H9 (cell line): ENCODE data around the gene PLEKHO1. TPM values are rescaled to one million over a fixed set of nuclear protein-coding genes. Genes with fewer than 3 reads are reported as not detected.

ENCODE experiments used
- DNase-seq: peaks from one replicate; pipeline ENCODE4 v3.0.0-alpha.2; 2017
- H2AFZ ChIP-seq: one replicate; pipeline ENCODE4 v1.6.1; 2013; ENCODE audit warnings: mild to moderate bottlenecking, low read length, control low read depth, moderate library complexity
- H2AK5ac ChIP-seq: 2 replicates; pipeline ENCODE4 v1.6.1; 2013; ENCODE audit warnings: low read length, control low read depth, mixed read lengths; ENCODE audit not compliant: insufficient read length
- H2BK120ac ChIP-seq: one replicate; pipeline ENCODE4 v1.6.1; 2013; ENCODE audit warnings: low read depth, mild to moderate bottlenecking, low read length, control low read depth, inconsistent platforms; ENCODE audit not compliant: poor library complexity, severe bottlenecking
- H2BK12ac ChIP-seq: 2 replicates; pipeline ENCODE4 v1.6.1; 2013; ENCODE audit warnings: low read length, control low read depth, mixed read lengths, low read depth; ENCODE audit not compliant: insufficient read length
- H2BK15ac ChIP-seq: 2 replicates; pipeline ENCODE4 v1.6.1; 2013; ENCODE audit warnings: low read depth, low read length, control low read depth
- H2BK20ac ChIP-seq: one replicate; pipeline ENCODE4 v1.6.1; 2013; ENCODE audit warnings: low read depth, mild to moderate bottlenecking, low read length, control low read depth, inconsistent platforms; ENCODE audit not compliant: poor library complexity, severe bottlenecking
- H2BK5ac ChIP-seq: 2 replicates; pipeline ENCODE4 v1.6.1; 2013; ENCODE audit warnings: low read length, control low read depth, mixed read lengths; ENCODE audit not compliant: insufficient read length
- H3K14ac ChIP-seq: 2 replicates; pipeline ENCODE4 v1.6.1; 2013; ENCODE audit warnings: low read length, control low read depth; ENCODE audit not compliant: insufficient read depth
- H3K18ac ChIP-seq: 2 replicates; pipeline ENCODE4 v1.6.1; 2013; ENCODE audit warnings: low read depth, mild to moderate bottlenecking, mixed read lengths, low read length, control low read depth; ENCODE audit not compliant: insufficient read length
- H3K23ac ChIP-seq: 2 replicates; pipeline ENCODE4 v1.6.1; 2013; ENCODE audit warnings: low read length, control low read depth, mixed read lengths, low read depth; ENCODE audit not compliant: insufficient read length
- H3K23me2 ChIP-seq: 2 replicates; pipeline ENCODE4 v1.6.1; 2013; ENCODE audit warnings: low read depth, mild to moderate bottlenecking, mixed read lengths, low read length, control low read depth; ENCODE audit not compliant: insufficient read length, poor library complexity, severe bottlenecking
- H3K27ac ChIP-seq: 2 replicates; pipeline ENCODE4 v1.5.1; 2013; ENCODE audit warnings: low read length, control low read depth, mixed read lengths, low read depth; ENCODE audit not compliant: insufficient read length
- H3K27me3 ChIP-seq: 2 replicates; pipeline ENCODE4 v1.6.1; 2013; ENCODE audit warnings: low read length, control low read depth, inconsistent platforms; ENCODE audit not compliant: insufficient read depth
- H3K4ac ChIP-seq: 2 replicates; pipeline ENCODE4 v1.6.1; 2013; ENCODE audit warnings: low read depth, mild to moderate bottlenecking, control low read depth, inconsistent platforms, low read length, moderate library complexity
- H3K4me1 ChIP-seq: 2 replicates; pipeline ENCODE4 v1.6.1; 2013; ENCODE audit warnings: low read length, control low read depth, inconsistent platforms; ENCODE audit not compliant: insufficient read depth
- H3K4me2 ChIP-seq: 2 replicates; pipeline ENCODE4 v1.6.1; 2013; ENCODE audit warnings: low read length, control low read depth, mixed read lengths; ENCODE audit not compliant: insufficient read length, insufficient read depth
- H3K56ac ChIP-seq: 2 replicates; pipeline ENCODE4 v1.6.1; 2013; ENCODE audit warnings: low read depth, mild to moderate bottlenecking, mixed read lengths, low read length, control low read depth; ENCODE audit not compliant: insufficient read length
- H3K79me1 ChIP-seq: 2 replicates; pipeline ENCODE4 v1.6.1; 2013; ENCODE audit warnings: low read depth, mild to moderate bottlenecking, moderate library complexity, low read length, control low read depth, inconsistent platforms; ENCODE audit not compliant: insufficient read depth, poor library complexity, severe bottlenecking
- H3K79me2 ChIP-seq: 2 replicates; pipeline ENCODE4 v1.6.1; 2013; ENCODE audit warnings: low read length, control low read depth, inconsistent platforms; ENCODE audit not compliant: insufficient read depth
- H3K9ac ChIP-seq: 2 replicates; pipeline ENCODE4 v1.6.1; 2013; ENCODE audit warnings: low read length, control low read depth, mixed read lengths; ENCODE audit not compliant: insufficient read length; ENCODE audit errors: extremely low read depth
- H3K9me3 ChIP-seq: one replicate; pipeline ENCODE4 v1.6.1; 2013; ENCODE audit warnings: low read depth, low read length, inconsistent platforms; ENCODE audit not compliant: control insufficient read depth
- H3T11ph ChIP-seq: one replicate; pipeline ENCODE4 v1.6.1; 2013; ENCODE audit warnings: mild to moderate bottlenecking, low read length, control low read depth, inconsistent platforms
- H4K20me1 ChIP-seq: one replicate; pipeline ENCODE4 v1.6.1; 2013; ENCODE audit not compliant: control insufficient read depth, insufficient read length, insufficient read depth
- H4K5ac ChIP-seq: 2 replicates; pipeline ENCODE4 v1.6.1; 2013; ENCODE audit warnings: low read depth, mild to moderate bottlenecking, mixed read lengths, low read length, control low read depth; ENCODE audit not compliant: insufficient read length
- H4K8ac ChIP-seq: replicated peaks from 2 replicates; pipeline ENCODE4 v1.6.1; 2013; ENCODE audit warnings: low read length, control low read depth, mixed read lengths, low read depth; ENCODE audit not compliant: insufficient read length
- H4K91ac ChIP-seq: 2 replicates; pipeline ENCODE4 v1.6.1; 2013; ENCODE audit warnings: low read depth, mild to moderate bottlenecking, moderate library complexity, mixed read lengths, low read length, control low read depth; ENCODE audit not compliant: insufficient read length
- H3K27ac Mint-ChIP-seq, 3 experiments: 2 replicates in 2 of 3; 3 replicates in 1 of 3; pipeline ENCODE4 v1.8.0; 2020 to 2021; ENCODE audit warnings: mixed read lengths in 3 of 3, mild to moderate bottlenecking in 1 of 3, moderate library complexity in 1 of 3
- H3K27me3 Mint-ChIP-seq: 2 replicates; pipeline ENCODE4 v1.8.0; 2021; ENCODE audit warnings: low read depth, mild to moderate bottlenecking, moderate library complexity, mixed read lengths
- H3K36me3 Mint-ChIP-seq, 3 experiments: 2 replicates in 2 of 3; 3 replicates in 1 of 3; pipeline ENCODE4 v1.8.0; 2020 to 2021; ENCODE audit warnings: low read depth in 3 of 3, mixed read lengths in 3 of 3; ENCODE audit not compliant: insufficient read depth in 1 of 3
- H3K4me1 Mint-ChIP-seq, 2 experiments: 2 replicates each; pipeline ENCODE4 v1.8.0; 2020; ENCODE audit warnings: mixed read lengths in 2 of 2
- H3K4me3 Mint-ChIP-seq, 2 experiments: 2 replicates in 1 of 2; 3 replicates in 1 of 2; pipeline ENCODE4 v1.8.0; 2020 to 2021; ENCODE audit warnings: mild to moderate bottlenecking in 2 of 2, mixed read lengths in 2 of 2, moderate library complexity in 1 of 2
- H3K9me3 Mint-ChIP-seq, 2 experiments: 2 replicates in 1 of 2; 3 replicates in 1 of 2; pipeline ENCODE4 v1.8.0; 2020; ENCODE audit warnings: mild to moderate bottlenecking in 2 of 2, mixed read lengths in 2 of 2, moderate library complexity in 1 of 2
- CTCF ChIP-seq: fragments of 200-600 bp; sonication (generic); conservative IDR thresholded peaks from 3 replicates; pipeline ENCODE4 v1.8.0; 2021; ENCODE audit warnings: antibody characterized with exemption, mild to moderate bottlenecking
- WGBS: extraction: QIAGEN DNeasy Blood & Tissue Kit; methylation state at CpG from one replicate; pipeline ENCODE4 v1.1.7; 2013; ENCODE audit warnings: missing lambda C conversion rate, low lambda C conversion rate, mixed read lengths; ENCODE audit not compliant: insufficient read length; ENCODE audit errors: extremely low coverage; 5-methylcytosine and 5-hydroxymethylcytosine counted together
- total RNA-seq: library from RNA; stranded (reverse); gene quantifications from 2 replicates; pipeline ENCODE4 v1.2.1, GENCODE V29; 2021

Gene PLEKHO1
- total RNA-seq, 1 experiment from 2014 or later = 48.1 TPM

DNA sequence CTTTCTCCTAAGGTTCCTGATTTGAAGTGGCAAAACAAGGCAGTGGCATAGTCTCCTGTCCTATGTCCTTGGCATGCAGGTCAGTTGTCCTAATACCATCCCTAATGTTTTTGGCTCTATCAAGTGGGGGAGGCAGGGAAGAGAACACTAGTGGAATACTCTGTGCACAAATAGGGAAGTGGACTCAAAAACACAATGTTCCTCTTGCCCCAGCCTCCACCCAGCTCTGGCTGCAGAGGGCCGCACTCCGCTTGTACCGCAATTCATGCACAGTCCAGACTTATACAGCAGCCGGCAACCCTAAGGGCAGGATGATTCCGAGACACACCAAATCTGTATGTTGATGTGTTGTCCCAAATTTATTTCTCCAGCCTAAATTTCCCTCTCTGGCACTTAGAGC lies 14.5 kb downstream of the PLEKHO1 start:
- no peak for DNase-seq
- Histone ChIP-seq H3K23me2 (peaks cover 7% of the 10 kb centered on the region), H3K56ac (no peak overlapping the region), H2BK12ac (no peak overlapping the region), H2AFZ (no peak overlapping the region), H2BK20ac (no peak overlapping the region), H3K4ac (no peak overlapping the region; the same call in 1 of the 2 replicates), H3K27me3 (no peaks in the 10 kb centered on the region), H4K91ac (no peak overlapping the region), H2BK5ac (no peak overlapping the region), H3K4me2 (no peak overlapping the region), H2BK15ac (no peak overlapping the region), H4K8ac (no peak overlapping the region), H3K79me1 (no peaks in the 10 kb centered on the region), H3K14ac (no peak overlapping the region), H3K23ac (no peak overlapping the region), H3K9me3 (no peaks in the 10 kb centered on the region), H4K5ac (no peak overlapping the region), H3K4me1 (peaks cover 16% of the 10 kb centered on the region), H2BK120ac (no peak overlapping the region), H3K79me2 (no peaks in the 10 kb centered on the region), H3K27ac (no peak overlapping the region), H2AK5ac (no peak overlapping the region), H4K20me1 (no peaks in the 10 kb centered on the region), H3K18ac (peak overlapping the region; percentile 88), H3K9ac (no peak overlapping the region), H3T11ph (no peak overlapping the region)
- H3K4me3 Mint-ChIP-seq = no peak overlapping the region
- H3K27me3 Mint-ChIP-seq = no peaks in the 10 kb centered on the region; the same call in 1 of the 2 replicates
- H3K27ac Mint-ChIP-seq = peak overlapping the region in 2 of 3 experiments; percentile 19 to 23; a peak in 3 of 7 replicates
- H3K36me3 Mint-ChIP-seq = peaks cover 9 to 19% (median 10%) of the 10 kb centered on the region in 3 experiments
- H3K9me3 Mint-ChIP-seq = no peaks in the 10 kb centered on the region; a peak in 1 of 5 replicates
- peaks cover 45 to 46% of the 10 kb centered on the region in 2 experiments for H3K4me1 Mint-ChIP-seq
- no peak for TF ChIP-seq CTCF
- WGBS = no CpG with 5 or more reads among the region's 5 CpGs
